GM19240 (cell line): Measurements from ENCODE around the gene DBF4.
A peak's percentile ranks its signal among the peaks of the same experiment; 100 is the strongest.
"Not testable (repeated sequence)": the region's sequence is repeated elsewhere in the genome, so short reads cannot be mapped to it uniquely, and the experiment has no call there.

ENCODE experiments used
- DNase-seq: peaks from one replicate; pipeline ENCODE4 v3.0.0; 2011; ENCODE audit warnings: low spot score; ENCODE audit not compliant: insufficient read length

DBF4 gene, protein sequence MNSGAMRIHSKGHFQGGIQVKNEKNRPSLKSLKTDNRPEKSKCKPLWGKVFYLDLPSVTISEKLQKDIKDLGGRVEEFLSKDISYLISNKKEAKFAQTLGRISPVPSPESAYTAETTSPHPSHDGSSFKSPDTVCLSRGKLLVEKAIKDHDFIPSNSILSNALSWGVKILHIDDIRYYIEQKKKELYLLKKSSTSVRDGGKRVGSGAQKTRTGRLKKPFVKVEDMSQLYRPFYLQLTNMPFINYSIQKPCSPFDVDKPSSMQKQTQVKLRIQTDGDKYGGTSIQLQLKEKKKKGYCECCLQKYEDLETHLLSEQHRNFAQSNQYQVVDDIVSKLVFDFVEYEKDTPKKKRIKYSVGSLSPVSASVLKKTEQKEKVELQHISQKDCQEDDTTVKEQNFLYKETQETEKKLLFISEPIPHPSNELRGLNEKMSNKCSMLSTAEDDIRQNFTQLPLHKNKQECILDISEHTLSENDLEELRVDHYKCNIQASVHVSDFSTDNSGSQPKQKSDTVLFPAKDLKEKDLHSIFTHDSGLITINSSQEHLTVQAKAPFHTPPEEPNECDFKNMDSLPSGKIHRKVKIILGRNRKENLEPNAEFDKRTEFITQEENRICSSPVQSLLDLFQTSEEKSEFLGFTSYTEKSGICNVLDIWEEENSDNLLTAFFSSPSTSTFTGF

DNA sequence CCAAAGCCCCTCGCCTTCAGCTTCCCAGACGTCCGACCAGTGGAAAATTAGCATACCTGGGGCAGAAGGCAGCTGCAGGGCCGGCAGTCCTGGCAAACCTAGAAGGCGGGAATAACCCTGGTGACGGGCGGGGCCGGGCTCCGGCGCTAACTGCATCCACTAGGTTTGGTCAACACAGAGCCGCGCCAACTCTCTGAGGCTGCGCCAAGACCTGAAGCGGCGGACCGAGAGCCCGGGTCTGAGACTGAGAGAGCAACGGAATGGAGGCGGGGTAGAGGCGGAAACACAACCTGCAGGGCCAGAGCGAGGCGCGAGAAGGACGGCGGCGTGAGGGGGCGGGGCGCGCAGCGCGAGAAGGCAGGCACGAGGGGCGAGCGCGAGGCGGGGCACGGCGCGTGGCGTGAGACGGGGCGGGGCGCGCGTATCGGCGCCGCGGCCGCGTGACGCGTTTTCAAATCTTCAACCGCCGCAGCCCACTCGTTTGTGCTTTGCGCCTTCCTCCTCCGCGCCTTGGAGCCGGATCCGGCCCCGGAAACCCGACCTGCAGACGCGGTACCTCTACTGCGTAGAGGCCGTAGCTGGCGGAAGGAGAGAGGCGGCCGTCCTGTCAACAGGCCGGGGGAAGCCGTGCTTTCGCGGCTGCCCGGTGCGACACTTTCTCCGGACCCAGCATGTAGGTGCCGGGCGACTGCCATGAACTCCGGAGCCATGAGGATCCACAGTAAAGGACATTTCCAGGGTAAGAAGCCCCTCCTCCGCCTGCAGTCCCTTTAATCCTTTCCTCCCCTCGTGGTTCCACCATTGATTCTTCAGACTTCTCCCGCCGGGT lies at the start of gene DBF4, which contains the start of gene SLC25A40:
DBF4 (plus strand) TSS at position 454 of the 829 bp plus-strand sequence; CDS start at position 694, 240 bp downstream.
SLC25A40 (minus strand) TSS at position 321 of the 829 bp plus-strand sequence. CDS start 17,633 bp downstream, outside the sequence.
- DNase-seq = peak; percentile 49

DNA sequence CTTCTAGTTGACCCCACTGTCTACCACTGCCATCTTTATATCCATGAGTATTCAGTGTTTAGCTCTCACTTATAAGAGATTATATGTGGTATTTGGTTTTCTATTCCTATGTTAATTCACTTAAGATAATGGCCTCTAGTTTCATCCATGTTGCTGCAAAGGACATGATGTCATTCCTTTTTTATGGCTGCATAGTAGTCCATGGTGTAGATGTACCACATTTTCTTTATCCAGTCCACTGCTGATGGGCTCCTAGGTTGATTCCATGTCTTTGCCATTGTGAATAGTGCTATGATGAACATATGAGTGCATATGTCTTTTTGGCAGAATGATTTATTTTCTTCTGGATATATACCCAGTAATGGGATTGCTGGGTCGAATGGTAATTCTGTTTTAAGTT lies 47.9 kb upstream of the DBF4 start:
- DNase-seq = not testable (repeated sequence)

DNA sequence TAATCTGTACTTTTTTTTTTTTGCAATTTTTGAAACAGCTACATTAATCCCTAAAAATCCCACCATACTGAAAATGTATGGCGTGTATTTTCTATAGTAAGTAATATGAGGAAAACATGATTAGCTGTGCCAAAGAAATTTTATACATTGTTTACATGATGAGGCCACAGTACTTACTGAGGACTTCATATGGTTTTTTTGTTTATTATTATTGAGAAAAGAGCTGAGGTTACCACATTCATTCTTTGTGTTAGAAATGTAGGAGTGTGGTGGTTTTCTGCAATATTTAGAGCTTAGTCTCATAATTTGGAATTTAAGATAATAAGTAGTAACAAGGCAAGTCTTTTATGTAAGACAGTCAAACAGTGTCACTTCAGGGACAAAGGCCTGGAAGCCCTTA lies 45.2 kb upstream of the DBF4 start:
- DNase-seq = no peak

DNA sequence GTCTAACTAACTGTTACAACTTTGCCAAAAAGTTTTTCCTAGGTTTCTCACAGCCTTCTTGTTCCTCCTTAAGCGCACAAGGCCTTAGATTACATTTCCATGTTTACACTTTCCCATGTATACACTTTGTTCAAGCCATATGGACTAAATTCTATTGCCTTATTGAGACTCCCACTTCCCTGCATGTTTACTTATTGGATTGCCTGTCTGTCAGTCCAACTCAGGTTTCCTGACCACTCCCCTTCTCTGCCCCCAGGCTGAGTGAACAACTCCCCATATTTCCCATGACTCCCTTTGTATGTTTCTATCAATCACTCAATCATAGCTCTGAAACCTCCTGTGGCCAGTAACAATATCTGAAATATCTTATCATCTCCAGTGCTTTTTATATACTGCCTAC lies 43.2 kb upstream of the DBF4 start:
- DNase-seq = no peak

DNA sequence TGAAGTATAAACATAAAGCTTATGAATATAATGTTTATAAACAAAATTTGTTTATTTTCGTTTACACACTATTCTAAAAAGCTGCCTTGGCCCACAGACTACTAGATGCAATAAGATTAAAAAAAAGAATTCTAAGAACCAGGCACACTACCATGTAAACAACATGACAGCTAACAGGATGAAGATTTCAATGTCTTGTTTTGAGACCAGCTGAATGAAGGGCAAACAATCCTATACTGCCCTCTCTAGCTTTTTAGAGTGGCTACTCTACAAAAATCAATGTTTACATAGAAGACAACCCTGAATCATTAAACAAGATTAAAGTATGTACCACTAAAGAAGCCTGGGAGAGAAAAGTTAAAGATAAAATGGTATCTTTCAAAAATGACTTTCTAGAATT lies 38.7 kb upstream of the DBF4 start:
- no peak for DNase-seq

DNA sequence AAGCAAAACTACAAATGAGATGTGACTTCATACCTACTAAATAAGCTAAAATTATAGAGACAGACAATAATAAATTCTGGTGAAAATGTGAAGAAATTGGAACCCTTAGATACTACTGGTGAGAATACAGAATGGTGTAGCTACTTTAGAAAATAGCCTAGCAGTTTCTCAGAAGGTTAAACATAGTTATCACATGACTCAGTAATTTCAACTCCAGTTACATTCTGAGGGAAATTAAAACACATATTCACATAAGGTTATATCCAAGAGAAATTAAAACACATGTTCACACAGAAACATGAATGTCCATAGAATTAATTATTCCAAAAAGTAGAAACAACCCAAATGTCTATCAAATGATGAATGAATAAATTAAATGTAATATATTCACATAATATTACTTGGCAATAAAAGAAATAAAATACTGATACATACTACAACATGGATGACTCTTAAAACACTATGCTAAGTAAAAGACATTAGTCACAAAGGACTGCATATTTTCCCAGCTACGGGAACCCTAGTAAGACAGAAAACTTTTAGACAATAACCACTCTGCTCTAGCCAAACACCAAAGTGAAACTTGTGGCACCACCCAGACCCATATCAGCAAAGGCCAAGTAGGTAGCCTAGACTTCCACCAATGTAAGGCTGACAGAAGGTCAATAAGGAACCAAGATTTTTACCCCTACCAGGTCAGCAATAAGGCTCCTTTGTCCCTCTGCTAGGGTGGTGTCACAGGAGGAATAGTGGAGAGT lies 25.3 kb upstream of the DBF4 start:
- no peak for DNase-seq

DNA sequence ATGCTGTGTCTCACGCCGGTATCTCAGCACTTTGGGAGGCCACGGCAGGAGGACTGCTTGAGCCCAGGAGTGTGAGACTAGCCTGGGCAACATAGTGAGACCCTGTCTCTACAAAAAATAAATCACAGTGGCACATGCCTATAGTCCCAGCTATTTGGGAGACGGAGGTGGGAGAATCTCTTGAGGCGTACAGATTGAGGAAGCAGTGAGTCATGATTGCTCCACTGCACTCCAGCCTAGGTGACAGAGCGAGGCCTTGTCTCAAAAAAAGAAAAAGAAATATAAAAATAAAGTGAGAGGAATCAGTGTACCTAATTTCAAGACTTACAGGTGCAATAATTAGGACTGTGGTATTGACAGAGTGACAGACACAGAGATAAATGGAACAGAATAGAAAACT lies 24.0 kb upstream of the DBF4 start:
- DNase-seq = no peak

DNA sequence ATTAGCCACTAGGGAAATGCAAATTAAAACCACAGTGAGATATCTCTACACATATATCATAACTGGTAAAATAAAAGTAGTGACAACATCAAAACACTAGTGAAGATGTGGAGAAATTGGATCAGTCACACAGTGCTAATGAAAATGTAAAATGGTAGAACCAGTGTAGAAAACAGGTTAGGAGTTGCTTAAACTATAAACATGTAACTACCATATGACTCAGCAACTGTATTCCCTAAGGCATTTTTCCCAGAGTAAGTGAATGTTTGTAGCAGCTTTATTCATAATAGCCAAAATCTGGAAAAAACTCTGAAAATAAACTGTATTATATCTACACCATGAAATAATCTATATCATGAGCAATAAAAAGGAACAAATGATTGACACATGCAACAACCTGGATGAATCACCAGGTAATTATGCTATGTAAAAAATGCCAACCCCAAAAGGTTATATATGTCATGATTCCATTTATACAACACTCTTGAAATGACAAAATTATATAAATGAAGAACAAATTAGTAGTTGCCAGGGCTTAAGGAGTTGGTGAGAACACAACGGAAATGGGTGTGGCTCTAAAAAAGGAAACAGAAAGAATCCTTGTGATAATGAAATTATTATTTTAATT lies 22.9 kb upstream of the DBF4 start:
- no peak for DNase-seq

DNA sequence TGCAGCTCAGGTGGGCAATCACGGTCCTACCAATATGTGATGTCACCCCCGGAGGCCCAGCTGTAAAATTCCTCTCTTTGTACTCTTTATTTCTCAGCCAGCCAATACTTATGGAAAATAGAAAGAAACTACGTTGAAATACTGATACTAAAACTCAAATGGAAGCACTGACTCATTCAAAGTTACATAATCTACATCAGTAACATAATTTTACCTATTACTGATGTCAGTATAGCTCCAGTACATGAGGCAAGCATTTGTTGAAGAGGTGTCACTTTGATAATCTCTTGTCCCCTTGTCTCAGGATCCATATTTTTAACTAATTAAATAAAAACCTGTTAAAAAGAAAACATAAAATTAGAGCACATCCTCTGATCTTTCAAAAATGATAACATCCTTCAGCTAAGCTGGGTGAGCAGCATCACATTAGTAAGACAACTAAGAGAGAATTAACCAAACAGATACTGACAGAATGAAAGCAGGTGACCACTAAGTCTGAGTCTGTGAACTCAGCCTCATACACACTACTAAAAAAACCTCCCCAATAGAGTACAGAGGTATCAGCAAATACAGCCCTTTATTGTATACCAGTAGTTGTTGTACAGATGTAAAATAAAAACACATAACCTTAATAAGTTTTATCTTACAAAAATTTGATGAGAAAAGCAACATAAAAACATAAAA lies 17.7 kb upstream of the DBF4 start:
- no peak for DNase-seq

DNA sequence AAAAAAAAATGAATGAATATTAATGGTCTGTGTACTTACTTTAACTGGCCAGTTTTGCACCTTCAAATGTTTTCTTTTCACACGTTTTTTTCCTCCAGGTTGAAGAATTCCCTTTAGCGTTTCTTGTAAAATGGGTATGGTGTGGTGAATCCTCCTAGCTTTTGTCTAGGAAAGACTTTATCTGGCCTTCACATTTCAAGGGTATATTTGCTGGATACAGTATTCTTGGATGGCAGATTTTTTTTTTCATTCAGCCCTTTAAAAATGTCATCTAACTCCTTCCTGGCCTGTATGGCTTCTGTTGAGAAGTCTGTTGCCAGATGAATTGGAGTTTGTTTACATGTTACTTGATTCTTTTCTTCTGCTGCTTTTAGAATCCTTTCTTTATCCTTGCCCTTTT lies 10.2 kb upstream of the DBF4 start:
- no peak for DNase-seq

DNA sequence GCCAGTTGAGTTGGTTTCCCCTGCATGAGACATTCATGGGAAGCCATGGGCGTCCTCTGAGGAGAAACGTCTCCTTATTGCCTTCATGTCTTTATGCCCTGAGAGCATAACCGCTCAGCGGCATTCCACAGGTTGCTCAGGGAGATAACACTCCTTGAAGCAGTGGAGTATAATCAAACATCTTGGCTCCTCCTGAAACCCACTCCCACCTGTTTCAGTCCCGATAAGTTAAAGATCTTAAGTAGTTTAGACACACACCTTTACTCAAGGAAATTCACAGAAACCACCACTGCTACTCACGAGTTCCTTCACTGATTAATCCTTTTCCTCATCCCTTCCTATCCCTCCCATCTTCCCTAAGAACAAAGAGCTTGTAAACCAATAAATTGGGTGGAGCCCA lies 9.8 kb upstream of the DBF4 start:
- not testable (repeated sequence) for DNase-seq

DNA sequence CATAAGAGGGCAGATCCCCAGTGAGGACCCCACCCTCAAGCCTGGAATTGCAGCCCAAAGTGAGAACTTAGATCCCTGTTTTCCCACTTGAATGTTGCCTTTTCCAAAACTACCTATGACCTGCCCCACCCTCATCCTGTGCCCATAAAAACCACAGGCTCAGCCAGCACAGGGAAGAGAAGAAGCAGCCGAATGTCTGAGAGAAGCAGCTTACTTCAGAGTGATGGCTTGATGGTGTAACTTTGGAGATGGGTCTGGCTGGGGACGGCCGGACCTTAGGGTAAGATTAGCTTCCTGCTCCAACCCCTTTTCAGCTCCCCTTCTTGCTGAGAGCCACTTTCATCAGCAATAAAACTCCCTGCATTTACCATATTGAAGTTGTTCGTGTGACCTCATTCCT lies 5.8 kb upstream of the DBF4 start:
- no peak for DNase-seq

DNA sequence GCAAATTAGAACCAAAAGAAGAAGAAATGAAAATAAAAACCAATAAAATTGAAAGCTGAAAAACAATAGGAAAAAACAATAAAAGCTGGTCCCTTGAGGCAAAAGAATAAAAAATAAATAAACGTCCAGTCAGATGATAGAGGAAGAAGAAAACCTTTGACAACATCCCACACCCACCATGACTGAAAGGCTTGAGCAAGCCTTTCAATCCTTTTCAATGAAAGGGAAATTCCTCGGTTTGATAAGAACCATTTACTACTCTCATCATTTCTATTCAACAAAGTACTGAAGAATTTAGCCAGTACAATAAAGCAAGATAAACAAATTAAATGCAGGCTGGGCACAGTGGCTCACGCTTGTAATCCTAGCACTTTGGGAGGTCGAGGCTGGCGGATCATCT lies 3.9 kb upstream of the DBF4 start:
- DNase-seq = no peak

DNA sequence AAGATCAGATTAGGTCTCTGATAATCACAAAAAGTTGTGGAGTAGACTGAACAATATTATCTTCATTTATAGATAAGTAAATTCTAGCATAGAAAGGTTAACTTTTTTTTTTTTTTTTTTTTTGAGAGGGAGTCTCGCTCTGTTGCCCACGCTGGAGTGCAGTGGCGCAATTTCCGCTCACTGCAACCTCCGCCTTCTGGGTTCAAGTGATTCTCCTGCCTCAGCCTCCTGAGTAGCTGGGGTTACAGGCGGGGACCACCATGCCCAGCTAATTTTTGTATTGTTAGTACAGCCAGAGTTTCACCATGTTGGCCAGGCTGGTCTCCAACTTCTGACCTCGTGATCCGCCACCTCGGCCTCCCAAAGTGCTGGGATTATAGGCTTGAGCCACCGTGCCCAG lies 3.0 kb upstream of the DBF4 start:
- DNase-seq = not testable (repeated sequence)

DNA sequence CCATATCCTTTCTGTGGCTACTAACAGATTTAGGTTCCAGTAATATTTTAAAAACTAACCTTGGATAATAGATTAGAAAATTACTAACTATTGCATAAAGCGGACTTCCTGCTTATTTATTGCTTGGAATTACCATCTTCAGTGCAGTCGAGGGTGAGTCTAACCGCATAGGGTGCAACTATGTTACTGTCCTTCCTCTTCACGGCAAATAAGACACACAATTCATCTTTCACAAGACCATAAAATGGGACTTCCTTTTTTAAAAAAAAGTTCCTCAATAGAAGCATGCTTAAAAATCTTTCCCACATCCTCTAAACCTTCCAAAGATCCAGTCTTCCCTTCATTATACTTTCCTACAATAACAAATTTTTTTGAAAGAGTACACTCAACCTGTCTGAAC lies 2.2 kb upstream of the DBF4 start:
- no peak for DNase-seq

DNA sequence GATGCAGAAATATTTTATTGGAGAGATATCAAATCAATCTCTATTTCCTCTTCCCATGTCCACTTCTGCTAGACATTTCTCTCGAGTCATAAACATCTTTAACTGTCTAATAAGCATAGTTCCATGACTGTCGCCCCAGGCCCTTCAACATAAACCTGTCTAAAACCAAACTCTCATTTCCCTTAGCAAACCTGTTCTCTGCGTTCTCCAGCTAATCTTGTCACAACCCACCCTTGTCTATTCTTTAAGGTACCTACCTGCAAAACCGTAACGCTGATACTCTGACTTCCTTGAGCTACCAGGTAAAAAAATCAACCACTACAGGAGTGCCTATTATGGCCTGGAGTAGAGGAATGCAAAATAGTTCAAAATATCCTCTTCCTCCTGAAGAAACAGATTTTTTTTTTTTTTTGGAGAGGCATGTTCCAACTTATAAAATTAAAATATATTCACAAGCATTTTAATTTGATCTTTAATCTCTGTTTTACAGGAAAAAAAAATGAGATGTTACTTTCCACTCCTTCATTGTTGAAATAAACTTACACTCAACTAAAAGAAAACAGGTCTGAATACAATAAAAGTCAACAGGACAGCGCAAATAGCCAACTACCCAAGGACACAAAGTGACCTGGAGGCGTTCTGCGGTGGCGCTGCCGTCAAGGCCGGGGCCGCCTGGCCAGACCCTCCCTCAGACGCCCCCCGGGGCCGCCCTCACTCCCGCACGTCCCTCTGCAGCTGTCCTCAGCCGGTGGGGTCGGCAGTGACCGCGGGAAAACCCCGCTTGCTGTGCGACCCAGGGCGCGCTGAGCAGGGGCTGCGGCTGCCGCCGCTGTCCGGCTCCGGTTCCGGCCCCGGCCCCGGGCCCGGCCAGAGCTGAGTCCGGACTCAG lies 898 bp upstream of the DBF4 start:
- DNase-seq = no peak

DNA sequence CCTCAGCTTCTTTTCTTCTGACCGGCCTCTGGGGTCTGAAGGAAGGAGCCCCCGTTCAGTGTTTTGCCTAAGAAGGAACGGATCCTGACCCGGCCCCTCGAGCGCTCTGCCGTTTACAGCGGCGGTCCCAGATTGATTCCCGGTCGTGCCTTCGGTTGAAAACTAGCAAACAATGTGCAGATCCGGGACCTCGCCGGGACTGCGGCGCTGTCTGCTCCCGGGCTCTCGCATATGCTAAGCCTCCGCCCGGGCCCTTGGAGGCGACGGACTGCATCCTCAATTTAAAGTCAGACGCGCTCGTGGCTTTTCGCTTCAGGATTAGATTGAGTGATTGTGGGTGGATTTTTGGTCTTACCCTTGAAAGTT lies 559 bp downstream of the DBF4 start:
- DNase-seq = no peak

DNA sequence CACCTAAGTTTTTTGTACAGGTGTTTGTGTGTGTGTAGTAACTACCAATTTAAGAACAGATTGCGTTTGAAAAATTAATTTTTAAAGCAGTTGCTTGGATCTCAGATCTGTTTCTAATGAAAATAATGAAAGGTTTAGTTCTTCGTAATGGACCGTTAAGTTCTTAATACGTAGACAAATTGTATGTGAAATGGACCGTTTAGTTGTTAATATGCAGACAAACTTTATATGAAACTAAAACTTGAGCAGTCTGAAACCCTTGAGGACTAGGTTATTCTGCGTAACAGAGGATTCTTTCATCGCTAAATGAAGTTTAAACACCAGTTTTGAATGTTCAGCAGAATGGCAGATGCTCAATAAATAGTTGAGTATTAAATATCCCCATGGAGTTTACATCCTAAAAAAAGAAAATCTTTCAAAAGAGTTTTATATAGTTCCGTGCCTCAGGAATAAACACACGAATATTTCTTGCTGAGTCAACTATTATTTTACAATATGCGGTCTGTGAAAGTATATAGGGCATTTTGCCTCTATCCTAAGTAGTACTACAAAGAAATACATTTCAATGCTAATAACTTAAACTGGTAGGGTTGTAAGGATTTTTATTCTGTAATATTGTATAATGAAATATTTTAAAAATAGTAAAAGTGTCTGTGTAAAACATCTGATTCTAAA lies 1.2 kb downstream of the DBF4 start:
- no peak for DNase-seq
